Panc1 (cell line): ENCODE data around the gene CREG1. TPM values are rescaled to one million over a fixed set of nuclear protein-coding genes. Genes with fewer than 3 reads are reported as not detected.
A peak's percentile ranks its signal among the peaks of the same experiment; 100 is the strongest.

Experiments used
- ATAC-seq: fragments of 200-7000 bp; cut with Tn5 transposase; 2 replicates; pipeline ENCODE4 v1.9.1; 2020; ENCODE audit warnings: mild to moderate bottlenecking, moderate library complexity
- BruUV-seq: library from RNA; stranded (reverse); fragments of 400-500 nt; replicated peaks from 2 replicates; lab custom pipeline; 2021; lab: Mats Ljungman, UMichigan
- CTCF ChIA-PET: fragments of 300-600 bp; sonication (Branson Sonifier 250); formaldehyde crosslinking; loops from one replicate; lab custom pipeline; 2022; ENCODE audit warnings: antibody characterized with exemption; lab: Charles Lee
- POLR2A ChIA-PET: fragments of 300-600 bp; sonication (Branson Sonifier 250); formaldehyde crosslinking; loops from one replicate; lab custom pipeline; 2022; ENCODE audit warnings: antibody characterized with exemption; lab: Charles Lee
- DNase-seq: peaks from one replicate; pipeline ENCODE4 v3.0.0-alpha.2; 2010; ENCODE audit warnings: low read depth, low spot score
- H3K27ac ChIP-seq: 2 replicates; pipeline ENCODE4 v1.5.1; 2011; ENCODE audit warnings: mild to moderate bottlenecking, low read length, inconsistent platforms
- H3K27me3 ChIP-seq: fragments of 200-500 bp; sonication (Bioruptor generic); 2 replicates; pipeline ENCODE4 v1.6.0; 2014; ENCODE audit warnings: low read length, inconsistent platforms; ENCODE audit not compliant: control insufficient read depth, insufficient read depth
- H3K36me3 ChIP-seq: fragments of 200-500 bp; sonication (Bioruptor generic); 2 replicates; pipeline ENCODE4 v1.5.1; 2014; ENCODE audit warnings: inconsistent platforms, mild to moderate bottlenecking, low read length, moderate library complexity; ENCODE audit not compliant: control insufficient read depth, insufficient read depth
- H3K4me1 ChIP-seq: 2 replicates; pipeline ENCODE4 v1.5.1; 2011; ENCODE audit warnings: inconsistent platforms, mild to moderate bottlenecking, low read length, moderate library complexity; ENCODE audit not compliant: control insufficient read depth, insufficient read depth
- H3K4me3 ChIP-seq, 2 experiments: 2 replicates each; pipeline ENCODE4 v1.5.1; 2011 to 2012; ENCODE audit warnings: low read depth in 2 of 2, low read length in 2 of 2, mild to moderate bottlenecking in 2 of 2, inconsistent platforms in 1 of 2, moderate library complexity in 1 of 2
- H3K9me3 ChIP-seq: fragments of 200-500 bp; sonication (Bioruptor generic); 2 replicates; pipeline ENCODE4 v1.5.1; 2014; ENCODE audit warnings: low read depth, mild to moderate bottlenecking, inconsistent platforms, low read length, moderate library complexity; ENCODE audit not compliant: control insufficient read depth, insufficient read depth
- CTCF ChIP-seq: fragments of 450-650 bp; IDR thresholded peaks from 2 replicates; pipeline ENCODE4 v1.5.1; 2017; ENCODE audit warnings: mild to moderate bottlenecking
- POLR2AphosphoS5 ChIP-seq: IDR thresholded peaks from 2 replicates; pipeline ENCODE4 v1.6.1; 2012; ENCODE audit warnings: mild to moderate bottlenecking, low read depth, low read length, moderate library complexity
- SIN3A ChIP-seq: IDR thresholded peaks from 2 replicates; pipeline ENCODE4 v1.6.1; 2012; ENCODE audit warnings: low read depth, mild to moderate bottlenecking, low read length, moderate library complexity, borderline replicate concordance; ENCODE audit not compliant: insufficient read depth
- TCF7L2 ChIP-seq: IDR thresholded peaks from 2 replicates; pipeline ENCODE4 v1.6.1; 2011; ENCODE audit warnings: mild to moderate bottlenecking, low read depth, low read length, inconsistent platforms
- in situ Hi-C: cut with HindIII; loops from 2 replicates; pipeline ENCODE4 v1.10.0; 2016; ENCODE audit warnings: low sequenced_read_pairs, low pct_unique_long_range_greater_than_20kb
- intact Hi-C: fragments of 100-400 bp; cut with micrococcal nuclease; formaldehyde crosslinking; loops from one replicate; pipeline ENCODE4 v1.10.0; 2022; ENCODE audit not compliant: unreplicated experiment
- total RNA-seq: library from RNA; stranded (reverse); gene quantifications from one replicate; pipeline ENCODE4 v1.2.1, GENCODE V29; 2021; ENCODE audit not compliant: unreplicated experiment
- TF ChIP-seq, protein P1 (sequence below), 2 experiments: IDR thresholded peaks; 2 replicates each; pipeline ENCODE4 v1.6.1; 2011 to 2012; ENCODE audit warnings: low read depth in 2 of 2, control low read depth in 1 of 2, low read length in 1 of 2, mild to moderate bottlenecking in 1 of 2, moderate library complexity in 1 of 2; ENCODE audit not compliant: insufficient read depth in 1 of 2

Gene CREG1
- total RNA-seq, 1 experiment from 2014 or later, result 25.9 TPM

GRCh38 chr1:167518331-167518700 lies 35.2 kb downstream of the CREG1 start, which contains the start of gene CD247:
TSS of gene CD247 (minus strand) at chr1:167518529. CDS start at chr1:167518465, 64 bp downstream.
- CTCF ChIA-PET, result no interaction called here
- Histone ChIP-seq H3K36me3 (no peaks in the 10 kb centered on the region), H3K27me3 (peaks cover 14% of the 10 kb centered on the region), H3K4me1 (no peaks in the 10 kb centered on the region), H3K4me3 (no peak within 1 kb of the TSS), H3K27ac (no peak within 1 kb of the TSS), H3K9me3 (peaks cover 3% of the 10 kb centered on the region; the same call in 1 of the 2 replicates)
- in situ Hi-C loops, result no loop called here
- ATAC-seq, result no peak
- TF ChIP-seq TCF7L2 (no peak), POLR2AphosphoS5 (no peak), SIN3A (no peak), CTCF (no peak)
- TF ChIP-seq, protein P1, sequence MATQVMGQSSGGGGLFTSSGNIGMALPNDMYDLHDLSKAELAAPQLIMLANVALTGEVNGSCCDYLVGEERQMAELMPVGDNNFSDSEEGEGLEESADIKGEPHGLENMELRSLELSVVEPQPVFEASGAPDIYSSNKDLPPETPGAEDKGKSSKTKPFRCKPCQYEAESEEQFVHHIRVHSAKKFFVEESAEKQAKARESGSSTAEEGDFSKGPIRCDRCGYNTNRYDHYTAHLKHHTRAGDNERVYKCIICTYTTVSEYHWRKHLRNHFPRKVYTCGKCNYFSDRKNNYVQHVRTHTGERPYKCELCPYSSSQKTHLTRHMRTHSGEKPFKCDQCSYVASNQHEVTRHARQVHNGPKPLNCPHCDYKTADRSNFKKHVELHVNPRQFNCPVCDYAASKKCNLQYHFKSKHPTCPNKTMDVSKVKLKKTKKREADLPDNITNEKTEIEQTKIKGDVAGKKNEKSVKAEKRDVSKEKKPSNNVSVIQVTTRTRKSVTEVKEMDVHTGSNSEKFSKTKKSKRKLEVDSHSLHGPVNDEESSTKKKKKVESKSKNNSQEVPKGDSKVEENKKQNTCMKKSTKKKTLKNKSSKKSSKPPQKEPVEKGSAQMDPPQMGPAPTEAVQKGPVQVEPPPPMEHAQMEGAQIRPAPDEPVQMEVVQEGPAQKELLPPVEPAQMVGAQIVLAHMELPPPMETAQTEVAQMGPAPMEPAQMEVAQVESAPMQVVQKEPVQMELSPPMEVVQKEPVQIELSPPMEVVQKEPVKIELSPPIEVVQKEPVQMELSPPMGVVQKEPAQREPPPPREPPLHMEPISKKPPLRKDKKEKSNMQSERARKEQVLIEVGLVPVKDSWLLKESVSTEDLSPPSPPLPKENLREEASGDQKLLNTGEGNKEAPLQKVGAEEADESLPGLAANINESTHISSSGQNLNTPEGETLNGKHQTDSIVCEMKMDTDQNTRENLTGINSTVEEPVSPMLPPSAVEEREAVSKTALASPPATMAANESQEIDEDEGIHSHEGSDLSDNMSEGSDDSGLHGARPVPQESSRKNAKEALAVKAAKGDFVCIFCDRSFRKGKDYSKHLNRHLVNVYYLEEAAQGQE (IDR thresholded peaks at IDR 0.05; ENCODE audit: insufficient read depth in 1 of 2, low read depth in 2 of 2, low read length in 1 of 2), result no peak
- POLR2A ChIA-PET, result no interaction called here
- BruUV-seq, result no TSS peak
- no peak for DNase-seq
- intact Hi-C loops, result no loop called here

- Histone ChIP-seq H3K4me1 (no peaks in the 10 kb centered on the region), H3K27ac (no peak overlapping the region), H3K4me3 (no peak overlapping the region), H3K9me3 (no peaks in the 10 kb centered on the region), H3K27me3 (peaks cover 14% of the 10 kb centered on the region), H3K36me3 (no peaks in the 10 kb centered on the region)
- intact Hi-C loops (no loop called here), in situ Hi-C loops (no loop called here)
- TF ChIP-seq CTCF (no peak), POLR2AphosphoS5 (no peak), TCF7L2 (no peak), SIN3A (no peak)
- TF ChIP-seq, protein P1 (IDR thresholded peaks at IDR 0.05; ENCODE audit: insufficient read depth in 1 of 2, low read depth in 2 of 2, low read length in 1 of 2), result no peak
- peak; percentile 72 for ATAC-seq
- DNase-seq, result no peak
- no TSS peak for BruUV-seq
- CTCF ChIA-PET, result no interaction called here
- POLR2A ChIA-PET, result no interaction called here
Observed at GRCh38 chr1:167517535-167518330, 35.8 kb downstream of the CREG1 start.
